Measurements from ENCODE around the gene THSD7B.

- no peak for TF ChIP-seq E2F6 (IDR thresholded peaks at IDR 0.05)
- TF ChIP-seq RAD21 (IDR thresholded peaks at IDR 0.05 in 1 of 2, conservative IDR thresholded peaks at IDR 0.05 in 1 of 2; ENCODE audit: low read depth in 2 of 2, low read length in 2 of 2) = no peak
- no peak for TF ChIP-seq POLR2A (IDR thresholded peaks at IDR 0.05; ENCODE audit: control extremely low read depth in 1 of 2, low read depth in 2 of 2, low read length in 2 of 2)
- no peak for TF ChIP-seq CREB1 (IDR thresholded peaks at IDR 0.05)
- TF ChIP-seq CTCF (IDR thresholded peaks at IDR 0.05; ENCODE audit: control extremely low read depth in 1 of 3, insufficient read depth in 1 of 3, low read depth in 1 of 3, low read length in 3 of 3) = no peak
- no peak for TF ChIP-seq RBBP5 (IDR thresholded peaks at IDR 0.05; ENCODE audit: borderline replicate concordance, low read depth, low read length)
- no peak for TF ChIP-seq MAFK (IDR thresholded peaks at IDR 0.05; ENCODE audit: low read depth, low read length)
- no peak for TF ChIP-seq EP300 (IDR thresholded peaks at IDR 0.05; ENCODE audit: borderline replicate concordance in 1 of 2, low read depth in 2 of 2, low read length in 2 of 2)
Observed at GRCh38 chr2:137291836-137292570, 526.7 kb downstream of the THSD7B start.
